ENCODE data around the gene WDR11.

The WDR11 gene

GRCh38 chr10:120945182-120945581 is 94.0 kb downstream of the WDR11 start:
- no peak for DNase-seq

GRCh38 chr10:120945801-120946302 is 94.7 kb downstream of the WDR11 start:
- no peak for DNase-seq

GRCh38 chr10:120946497-120946896 is 95.3 kb downstream of the WDR11 start:
- DNase-seq, result no peak

- no peak for DNase-seq
Measured at GRCh38 chr10:120948889-120949608, 97.9 kb downstream of the WDR11 start.

- no peak for DNase-seq
Measured at GRCh38 chr10:120949609-120950031, 98.5 kb downstream of the WDR11 start.

- DNase-seq, result no peak
Measured at GRCh38 chr10:120950051-120950561, 98.9 kb downstream of the WDR11 start.

GRCh38 chr10:120951288-120951687 is 100.1 kb downstream of the WDR11 start:
- DNase-seq, result no peak

GRCh38 chr10:120953897-120954296 is 102.7 kb downstream of the WDR11 start:
- DNase-seq, result no peak

All from NCI-H1092 (cell line).